Stimulated activated CD8-positive, alpha-beta memory T cell treated with anti-CD3 and anti-CD28 coated beads, Interleukin-15, amount 100 ng/mL, for 1 hour (primary cell): ENCODE data around the gene PERM1.
"Not testable (repeated sequence)": the region's sequence is repeated elsewhere in the genome, so short reads cannot be mapped to it uniquely, and the experiment has no call there.

Experiments
- DNase-seq: peaks from one replicate; pipeline ENCODE4 v3.0.0-alpha.2; 2020; ENCODE audit warnings: low read depth

PERM1 gene

GRCh38 chr1:997993-998744 is 16.3 kb upstream of the PERM1 start:
- DNase-seq, result no peak

GRCh38 chr1:997713-997992 is 15.8 kb upstream of the PERM1 start:
- DNase-seq, result no peak

DNA sequence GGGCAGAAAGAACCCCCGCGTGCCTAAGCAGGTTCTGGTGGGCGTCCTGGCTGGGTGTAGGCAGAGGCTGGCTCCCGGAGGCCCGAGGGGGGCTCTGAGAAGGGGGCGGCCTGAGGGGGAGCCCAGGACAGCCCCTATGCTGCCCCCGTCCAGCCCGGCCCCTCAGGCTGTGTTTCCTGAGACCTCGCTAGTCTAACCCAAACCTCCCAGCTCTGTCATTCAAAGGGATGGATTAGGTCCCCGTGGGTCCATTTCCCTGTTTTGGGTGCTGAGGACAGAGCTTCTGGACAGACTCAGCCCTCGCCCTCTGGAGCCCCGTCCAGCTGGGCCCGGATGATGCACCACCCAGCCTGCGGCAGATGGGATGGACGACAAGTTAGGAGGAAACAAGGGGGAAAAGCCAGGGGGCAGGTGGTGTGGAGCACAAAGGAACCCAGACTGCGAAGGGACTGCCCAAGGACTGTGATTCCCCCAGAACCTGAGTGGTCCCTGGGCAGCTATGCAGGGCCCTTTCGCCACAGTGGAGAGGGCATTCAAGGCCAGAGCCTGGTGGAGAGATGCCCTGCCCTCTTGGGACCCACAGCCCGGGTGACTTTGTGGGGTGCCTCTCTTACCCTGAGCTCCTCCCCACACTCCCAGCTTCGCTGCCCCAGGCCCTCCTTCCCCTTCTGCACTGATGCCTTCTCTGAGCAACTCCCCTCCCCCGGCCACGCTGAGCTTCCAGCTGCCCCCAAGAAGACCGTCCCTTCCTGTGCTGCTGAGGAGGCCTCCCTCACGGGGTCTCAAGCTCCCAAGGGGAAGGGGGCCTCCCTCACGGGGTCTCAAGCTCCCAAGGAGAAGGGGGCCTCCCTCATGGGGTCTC is 15.2 kb upstream of the PERM1 start:
- DNase-seq, result no peak

GRCh38 chr1:995665-996633 is 14.1 kb upstream of the PERM1 start:
- DNase-seq, result no peak

DNA sequence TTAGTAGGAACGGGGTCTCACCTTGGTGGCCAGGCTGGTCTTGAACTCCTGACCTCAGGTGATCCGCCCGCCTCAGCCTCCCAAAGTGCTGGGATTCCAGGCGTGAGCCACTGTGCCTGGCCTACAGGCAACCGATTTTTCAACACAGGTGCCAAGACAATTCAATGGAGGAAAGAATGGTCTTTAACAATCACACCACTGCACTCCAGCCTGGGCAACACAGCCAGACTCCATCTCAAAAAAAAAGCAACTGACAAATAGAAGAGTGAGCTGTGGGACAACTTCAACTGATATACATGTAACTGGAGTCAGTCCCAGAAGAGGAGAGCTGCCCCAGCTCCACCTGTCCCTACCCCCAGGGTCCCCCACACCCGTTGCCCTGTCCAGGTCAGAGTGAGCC is 12.7 kb upstream of the PERM1 start:
- not testable (repeated sequence) for DNase-seq

- DNase-seq, result no peak
Measured at GRCh38 chr1:993379-993995, 11.6 kb upstream of the PERM1 start.

DNA sequence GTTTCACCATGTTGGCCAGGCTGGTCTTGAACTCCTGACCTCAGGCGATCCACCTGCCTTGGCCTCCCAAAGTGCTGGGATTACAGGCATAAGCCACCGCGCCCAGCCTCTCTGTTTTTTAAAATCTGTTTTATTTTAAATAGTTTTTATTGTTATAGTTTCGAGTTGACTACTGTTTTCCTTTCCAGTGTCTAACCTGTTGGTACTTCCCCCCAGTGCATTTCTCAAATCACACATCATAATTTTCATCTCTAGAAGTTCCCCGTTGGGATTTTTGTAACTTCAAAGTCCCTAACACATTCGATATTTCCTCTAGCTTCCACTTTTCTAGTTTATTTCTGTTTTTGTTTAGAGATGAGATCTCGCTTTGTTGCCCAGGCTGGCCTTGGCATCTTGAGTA is 10.5 kb upstream of the PERM1 start:
- DNase-seq, result no peak

DNA sequence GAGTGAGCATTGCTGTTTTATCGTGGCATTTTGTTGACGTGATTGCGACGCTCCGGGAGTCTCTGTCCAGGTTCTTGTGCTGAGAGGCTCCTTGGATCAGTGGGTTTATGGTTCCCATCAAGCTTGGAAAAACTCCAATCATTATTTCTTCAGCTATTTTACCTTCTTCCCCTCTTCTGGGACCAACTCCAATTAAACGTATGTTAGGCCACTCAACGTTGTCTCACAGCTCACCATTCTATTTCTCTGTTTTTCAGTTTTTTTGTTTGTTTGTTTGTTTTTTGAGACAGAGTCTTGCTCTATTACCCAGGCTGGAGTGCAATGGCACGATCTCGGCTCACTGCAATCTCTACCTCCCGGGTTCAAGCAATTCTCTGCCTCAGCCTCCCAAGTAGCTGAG is 10.0 kb upstream of the PERM1 start:
- DNase-seq, result no peak

DNA sequence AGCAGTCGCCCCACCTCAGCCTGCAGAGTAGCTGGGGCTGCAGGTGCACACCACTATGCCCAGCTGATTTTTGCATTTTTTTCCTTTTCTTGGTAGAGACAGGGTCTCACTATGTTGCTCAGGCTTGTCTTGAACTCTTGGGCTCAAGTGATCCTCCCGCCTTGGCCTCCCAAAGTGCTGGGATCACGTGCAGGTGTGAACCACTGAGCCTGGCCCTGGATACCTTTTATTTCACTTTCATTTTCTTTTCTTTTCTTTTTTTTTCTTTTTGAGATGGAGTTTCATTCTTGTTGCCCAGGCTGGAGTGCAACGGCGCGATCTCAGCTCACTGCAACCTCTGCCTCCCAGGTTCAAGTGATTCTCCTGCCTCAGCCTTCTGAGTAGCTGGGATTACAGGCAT is 9.4 kb upstream of the PERM1 start:
- DNase-seq, result not testable (repeated sequence)

- DNase-seq, result not testable (repeated sequence)
Measured at GRCh38 chr1:988061-988460, 6.2 kb upstream of the PERM1 start.

GRCh38 chr1:985126-985525 is 3.2 kb upstream of the PERM1 start:
- DNase-seq, result no peak

- no peak for DNase-seq
Measured at GRCh38 chr1:984476-984814, 2.6 kb upstream of the PERM1 start.

GRCh38 chr1:983798-984475 is 2.0 kb upstream of the PERM1 start:
- DNase-seq, result peak; percentile 42

DNA sequence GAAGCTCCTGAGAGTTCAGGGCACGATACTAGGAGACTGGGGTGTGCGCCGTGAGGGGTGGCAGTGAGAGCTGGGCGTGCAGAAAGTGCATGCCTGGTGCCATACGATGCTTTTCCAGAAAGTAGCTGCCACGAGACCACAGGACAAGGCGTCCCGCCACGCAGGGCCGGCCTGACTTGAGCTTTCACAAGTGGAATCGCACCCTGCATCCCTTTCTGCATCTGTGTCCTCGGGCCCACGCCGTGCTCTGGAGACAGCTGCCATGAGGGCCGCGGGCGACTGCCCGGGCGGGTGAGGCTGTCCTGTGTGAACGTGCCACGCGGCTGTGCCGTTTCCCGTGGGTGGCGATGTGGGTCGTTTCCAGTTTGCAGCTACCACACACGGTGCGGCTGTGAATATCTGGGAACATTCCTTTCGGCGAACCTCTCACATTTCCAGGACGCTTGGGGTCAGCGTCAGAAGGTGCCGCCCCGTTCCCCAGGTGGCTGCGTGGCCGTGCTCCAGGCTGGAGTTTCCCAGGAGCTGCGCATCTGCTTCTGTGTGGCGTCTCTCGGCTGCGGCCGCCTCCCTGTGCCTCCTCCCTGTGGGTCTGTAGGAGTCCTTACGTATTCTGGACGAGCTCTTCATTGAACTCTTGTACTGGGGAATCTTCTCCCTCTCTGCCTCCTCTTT is 1.0 kb upstream of the PERM1 start:
- no peak for DNase-seq

DNA sequence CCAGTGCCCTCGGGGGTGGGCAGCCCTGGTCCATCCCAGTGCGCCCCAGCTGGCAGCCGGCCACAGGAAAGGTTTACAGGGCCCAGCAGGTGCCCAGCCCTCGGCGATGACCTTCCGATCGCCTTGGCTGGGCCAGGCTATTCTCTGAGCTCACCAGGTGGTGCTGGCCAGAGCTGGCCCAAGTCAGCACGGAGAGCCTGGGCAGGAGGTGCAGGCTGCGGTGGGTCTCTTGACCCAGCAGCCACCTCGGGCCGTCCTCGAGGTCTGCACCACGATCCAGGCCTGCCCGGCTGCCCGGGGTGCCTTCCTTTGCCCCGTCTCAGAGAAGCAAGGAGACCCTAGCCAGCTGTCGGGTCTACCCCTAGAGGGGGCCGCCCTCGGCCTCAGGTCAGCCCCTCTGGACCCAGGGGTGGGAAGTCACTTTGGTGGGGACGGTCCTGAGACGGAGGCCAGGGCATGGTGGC is 370 bp downstream of the PERM1 start:
- no peak for DNase-seq

DNA sequence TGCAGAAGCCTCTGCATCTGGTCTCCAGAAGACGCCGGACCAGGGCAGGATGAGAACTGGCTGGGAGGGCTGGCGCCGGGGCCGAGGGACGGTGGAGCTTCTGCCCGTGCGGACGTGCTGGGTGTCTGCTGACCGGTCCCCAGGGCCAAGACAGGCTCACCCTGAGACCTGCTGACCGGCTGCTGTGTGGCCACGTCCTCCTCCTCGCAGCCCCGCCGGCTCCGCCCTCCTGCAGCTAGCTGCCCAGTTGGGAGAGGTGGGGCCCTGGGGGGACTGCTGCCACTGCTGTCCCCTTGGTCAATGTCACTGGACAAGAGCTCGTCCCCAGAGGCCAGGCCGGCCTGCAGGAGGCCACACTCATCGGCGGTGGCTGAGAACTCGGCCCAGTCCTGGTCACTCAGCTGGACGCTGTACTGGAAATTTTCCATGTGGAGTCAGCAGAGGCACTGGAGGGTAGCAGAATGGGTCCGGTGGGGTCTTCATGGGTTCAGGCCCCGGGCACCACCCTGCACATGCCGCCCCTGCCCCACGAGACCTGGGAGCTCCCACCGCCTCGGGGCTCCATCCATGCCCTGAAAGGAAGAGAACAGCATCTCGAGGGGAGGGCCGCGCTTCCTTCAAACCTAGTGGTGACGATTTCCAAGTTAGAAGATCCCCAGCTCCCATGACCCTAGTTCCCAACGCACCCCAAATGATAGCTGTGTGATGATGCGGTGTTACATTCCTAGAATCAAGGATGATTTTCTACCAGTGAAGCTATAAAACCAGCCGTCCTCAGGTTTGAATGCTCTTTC is 1.1 kb downstream of the PERM1 start:
- DNase-seq, result no peak

GRCh38 chr1:980137-980571 is 1.7 kb downstream of the PERM1 start:
- DNase-seq, result no peak

- no peak for DNase-seq
Measured at GRCh38 chr1:979744-980072, 2.2 kb downstream of the PERM1 start.

DNA sequence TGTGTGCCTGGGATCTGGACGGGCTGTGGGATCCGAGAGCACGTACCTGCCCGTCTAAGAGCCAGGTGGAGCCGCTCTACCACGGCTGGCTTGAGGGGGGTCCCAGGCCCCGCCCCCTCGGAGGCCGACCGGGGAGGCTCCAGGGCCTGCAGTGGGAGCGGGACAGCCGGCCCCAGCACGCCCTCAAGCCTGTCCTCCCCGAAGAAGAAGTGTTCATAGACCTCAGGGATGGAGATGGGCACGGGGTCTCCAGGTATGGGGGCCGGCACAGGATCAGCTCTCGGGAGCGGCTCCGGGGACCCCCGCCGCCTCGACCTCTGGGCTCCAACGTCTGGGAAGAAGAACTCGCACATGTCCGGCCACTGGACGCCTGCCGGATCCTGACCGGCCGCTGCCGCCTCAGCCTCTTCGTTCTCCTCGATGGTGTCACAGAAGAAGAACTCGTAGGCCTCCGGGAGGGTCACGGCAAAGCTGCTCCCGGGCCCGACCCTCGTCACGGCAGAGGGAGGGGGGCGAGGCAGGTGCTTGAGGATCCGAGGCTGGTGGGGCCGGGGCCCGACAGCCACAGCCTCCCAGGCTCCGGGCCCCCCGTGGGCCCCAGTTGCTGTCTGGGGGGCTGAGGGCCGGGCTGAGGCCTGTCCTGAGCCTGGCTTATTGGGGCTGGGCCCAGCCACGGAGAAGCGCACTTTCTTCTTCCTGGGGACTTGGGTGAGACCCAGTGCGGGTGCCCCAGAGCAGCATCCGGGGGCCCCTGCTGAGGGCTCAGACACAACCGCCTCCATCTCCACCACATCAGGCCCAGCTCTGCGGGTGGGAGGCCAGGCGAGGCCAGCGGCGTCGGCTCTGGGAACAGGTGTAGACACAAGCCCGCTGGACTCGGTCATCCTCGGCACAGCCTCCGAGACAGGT is 2.8 kb downstream of the PERM1 start:
- DNase-seq, result no peak
